ENCODE measurements around the gene STAG2.

Gene STAG2

DNA sequence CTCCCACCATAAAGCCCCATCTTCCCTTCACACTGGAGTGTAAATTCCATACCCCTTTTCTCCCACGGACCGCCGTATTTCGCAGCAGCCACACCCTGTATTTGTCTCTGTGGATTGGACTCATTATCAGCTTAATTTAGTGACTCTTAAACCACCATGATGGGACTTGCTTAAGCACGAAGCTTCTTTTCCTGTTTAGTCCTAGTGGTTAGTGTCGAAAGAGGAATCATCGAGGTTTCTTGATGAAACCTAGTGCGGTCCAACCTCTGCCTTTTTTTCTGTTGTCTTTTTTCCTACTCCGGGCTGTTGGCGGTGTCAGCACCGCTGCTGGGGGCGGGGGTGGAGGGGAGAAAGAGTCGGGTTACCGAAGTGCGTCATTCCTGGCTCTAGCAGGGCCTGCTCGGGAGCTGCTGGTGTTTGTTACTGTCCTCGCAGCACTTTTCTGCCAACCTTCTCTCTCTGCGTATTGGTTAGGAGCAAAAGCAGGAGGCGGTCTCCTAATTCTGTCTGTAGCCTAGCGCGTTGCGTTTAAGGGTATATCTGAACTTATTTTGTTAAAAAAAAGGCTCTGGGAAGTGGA, 1.4 kb downstream of the STAG2 start (continued):
- TF ChIP-seq, protein P1, sequence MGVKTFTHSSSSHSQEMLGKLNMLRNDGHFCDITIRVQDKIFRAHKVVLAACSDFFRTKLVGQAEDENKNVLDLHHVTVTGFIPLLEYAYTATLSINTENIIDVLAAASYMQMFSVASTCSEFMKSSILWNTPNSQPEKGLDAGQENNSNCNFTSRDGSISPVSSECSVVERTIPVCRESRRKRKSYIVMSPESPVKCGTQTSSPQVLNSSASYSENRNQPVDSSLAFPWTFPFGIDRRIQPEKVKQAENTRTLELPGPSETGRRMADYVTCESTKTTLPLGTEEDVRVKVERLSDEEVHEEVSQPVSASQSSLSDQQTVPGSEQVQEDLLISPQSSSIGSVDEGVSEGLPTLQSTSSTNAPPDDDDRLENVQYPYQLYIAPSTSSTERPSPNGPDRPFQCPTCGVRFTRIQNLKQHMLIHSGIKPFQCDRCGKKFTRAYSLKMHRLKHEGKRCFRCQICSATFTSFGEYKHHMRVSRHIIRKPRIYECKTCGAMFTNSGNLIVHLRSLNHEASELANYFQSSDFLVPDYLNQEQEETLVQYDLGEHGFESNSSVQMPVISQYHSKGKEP (tag by site-specific recombination; IDR thresholded peaks at IDR 0.05), result no peak
- TF ChIP-seq ZNF157 (tag by site-specific recombination; IDR thresholded peaks at IDR 0.05), result no peak
- no peak for TF ChIP-seq SCRT2 (tag by site-specific recombination; IDR thresholded peaks at IDR 0.05)
- TF ChIP-seq REST (tag by site-specific recombination; IDR thresholded peaks at IDR 0.05), result no peak
- TF ChIP-seq ZNF19 (tag by site-specific recombination; IDR thresholded peaks at IDR 0.05; ENCODE audit: low read depth), result no peak
- TF ChIP-seq ZNF76 (tag by site-specific recombination; IDR thresholded peaks at IDR 0.05; ENCODE audit: borderline replicate concordance, low read depth), result no peak
- TF ChIP-seq ZNF223 (tag by site-specific recombination; IDR thresholded peaks at IDR 0.05), result no peak
- no peak for TF ChIP-seq ZNF658 (tag by site-specific recombination; IDR thresholded peaks at IDR 0.05)
- no peak for TF ChIP-seq ZNF510 (tag by site-specific recombination; IDR thresholded peaks at IDR 0.05; ENCODE audit: insufficient replicate concordance)
- TF ChIP-seq, protein P2, sequence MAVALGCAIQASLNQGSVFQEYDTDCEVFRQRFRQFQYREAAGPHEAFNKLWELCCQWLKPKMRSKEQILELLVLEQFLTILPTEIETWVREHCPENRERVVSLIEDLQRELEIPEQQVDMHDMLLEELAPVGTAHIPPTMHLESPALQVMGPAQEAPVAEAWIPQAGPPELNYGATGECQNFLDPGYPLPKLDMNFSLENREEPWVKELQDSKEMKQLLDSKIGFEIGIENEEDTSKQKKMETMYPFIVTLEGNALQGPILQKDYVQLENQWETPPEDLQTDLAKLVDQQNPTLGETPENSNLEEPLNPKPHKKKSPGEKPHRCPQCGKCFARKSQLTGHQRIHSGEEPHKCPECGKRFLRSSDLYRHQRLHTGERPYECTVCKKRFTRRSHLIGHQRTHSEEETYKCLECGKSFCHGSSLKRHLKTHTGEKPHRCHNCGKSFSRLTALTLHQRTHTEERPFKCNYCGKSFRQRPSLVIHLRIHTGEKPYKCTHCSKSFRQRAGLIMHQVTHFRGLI (tag by site-specific recombination; IDR thresholded peaks at IDR 0.05), result no peak
- TF ChIP-seq, protein P3, sequence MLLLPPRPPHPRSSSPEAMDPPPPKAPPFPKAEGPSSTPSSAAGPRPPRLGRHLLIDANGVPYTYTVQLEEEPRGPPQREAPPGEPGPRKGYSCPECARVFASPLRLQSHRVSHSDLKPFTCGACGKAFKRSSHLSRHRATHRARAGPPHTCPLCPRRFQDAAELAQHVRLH (tag by site-specific recombination; IDR thresholded peaks at IDR 0.05), result no peak
- TF ChIP-seq ZNF560 (tag by site-specific recombination; IDR thresholded peaks at IDR 0.05; ENCODE audit: borderline replicate concordance), result no peak
- TF ChIP-seq ZNF660 (tag by site-specific recombination; IDR thresholded peaks at IDR 0.05), result peak; percentile 52
- TF ChIP-seq ZBTB8A (tag by site-specific recombination; IDR thresholded peaks at IDR 0.05), result no peak
- peak; percentile 48 for TF ChIP-seq KLF1 (tag by site-specific recombination; IDR thresholded peaks at IDR 0.05)
- TF ChIP-seq ZNF248 (tag by site-specific recombination; IDR thresholded peaks at IDR 0.05), result no peak
- no peak for TF ChIP-seq ZNF138 (tag by site-specific recombination; IDR thresholded peaks at IDR 0.05; ENCODE audit: borderline replicate concordance)
- TF ChIP-seq ZNF654 (tag by site-specific recombination; IDR thresholded peaks at IDR 0.05; ENCODE audit: low read depth), result no peak; the same call in 1 of the 2 replicates
- no peak for TF ChIP-seq ZNF549 (tag by site-specific recombination; IDR thresholded peaks at IDR 0.05)
- TF ChIP-seq ZNF391 (tag by site-specific recombination; IDR thresholded peaks at IDR 0.05; ENCODE audit: borderline replicate concordance, low read depth), result no peak
- no peak for TF ChIP-seq ZNF175 (tag by site-specific recombination; IDR thresholded peaks at IDR 0.05)
- no peak for TF ChIP-seq GLI4 (tag by site-specific recombination; IDR thresholded peaks at IDR 0.05)
- TF ChIP-seq YY1 (tag by site-specific recombination; IDR thresholded peaks at IDR 0.05), result no peak
- TF ChIP-seq ZNF18 (tag by site-specific recombination; IDR thresholded peaks at IDR 0.05), result peak; percentile 27; the same call in 1 of the 2 replicates
- TF ChIP-seq ZNF626 (tag by site-specific recombination; IDR thresholded peaks at IDR 0.05), result no peak
- TF ChIP-seq, protein P4, sequence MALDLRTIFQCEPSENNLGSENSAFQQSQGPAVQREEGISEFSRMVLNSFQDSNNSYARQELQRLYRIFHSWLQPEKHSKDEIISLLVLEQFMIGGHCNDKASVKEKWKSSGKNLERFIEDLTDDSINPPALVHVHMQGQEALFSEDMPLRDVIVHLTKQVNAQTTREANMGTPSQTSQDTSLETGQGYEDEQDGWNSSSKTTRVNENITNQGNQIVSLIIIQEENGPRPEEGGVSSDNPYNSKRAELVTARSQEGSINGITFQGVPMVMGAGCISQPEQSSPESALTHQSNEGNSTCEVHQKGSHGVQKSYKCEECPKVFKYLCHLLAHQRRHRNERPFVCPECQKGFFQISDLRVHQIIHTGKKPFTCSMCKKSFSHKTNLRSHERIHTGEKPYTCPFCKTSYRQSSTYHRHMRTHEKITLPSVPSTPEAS (tag by site-specific recombination; IDR thresholded peaks at IDR 0.05), result no peak
- peak; percentile 93 for TF ChIP-seq GLIS2 (tag by site-specific recombination; IDR thresholded peaks at IDR 0.05)
- TF ChIP-seq GFI1B (tag by site-specific recombination; IDR thresholded peaks at IDR 0.05), result no peak
- TF ChIP-seq FEZF1 (tag by site-specific recombination; IDR thresholded peaks at IDR 0.05), result peak; percentile 97
- no peak for TF ChIP-seq ZNF155 (tag by site-specific recombination; IDR thresholded peaks at IDR 0.05)
- TF ChIP-seq ZNF707 (tag by site-specific recombination; IDR thresholded peaks at IDR 0.05), result no peak
- TF ChIP-seq ZNF292 (tag by site-specific recombination; IDR thresholded peaks at IDR 0.05; ENCODE audit: borderline replicate concordance, low read depth), result no peak

All from HEK293 (cell line).